Measurements from ENCODE around the gene ASB10. TPM values are rescaled to one million over a fixed set of nuclear protein-coding genes. Genes with fewer than 3 reads are reported as not detected.

ASB10 gene
- total RNA-seq, 1 donor from 2014 or later: not detected

GRCh38 chr7:151144387-151144786, 42.7 kb downstream of the ASB10 start:
- Mint-ChIP-seq H3K4me3 (ENCODE audit: low read depth) (no peak overlapping the region), H3K27ac (no peak overlapping the region), H3K36me3 (ENCODE audit: insufficient read depth) (peaks cover 9% of the 10 kb centered on the region), H3K9me3 (ENCODE audit: low read depth) (no peaks in the 10 kb centered on the region), H3K4me1 (ENCODE audit: low read depth) (peaks cover 30% of the 10 kb centered on the region), H3K27me3 (peaks cover 3% of the 10 kb centered on the region)
- no peak for DNase-seq (ENCODE audit: low spot score, unreplicated experiment)
- TF ChIP-seq CTCF (IDR thresholded peaks at IDR 0.05; ENCODE audit: unreplicated experiment): no peak

GRCh38 chr7:151143261-151144015, 43.6 kb downstream of the ASB10 start:
- no peak overlapping the region for H3K27ac Mint-ChIP-seq
- H3K27me3 Mint-ChIP-seq: no peaks in the 10 kb centered on the region
- no peak for TF ChIP-seq CTCF (IDR thresholded peaks at IDR 0.05; ENCODE audit: unreplicated experiment)
- no peaks in the 10 kb centered on the region for H3K9me3 Mint-ChIP-seq (ENCODE audit: low read depth)
- peak overlapping the region; percentile 19 for H3K4me3 Mint-ChIP-seq (ENCODE audit: low read depth)
- H3K4me1 Mint-ChIP-seq (ENCODE audit: low read depth): peaks cover 35% of the 10 kb centered on the region
- no peak for DNase-seq (ENCODE audit: low spot score, unreplicated experiment)
- H3K36me3 Mint-ChIP-seq (ENCODE audit: insufficient read depth): peaks cover 12% of the 10 kb centered on the region

- peak; percentile 7 for TF ChIP-seq CTCF (IDR thresholded peaks at IDR 0.05; ENCODE audit: unreplicated experiment)
- Mint-ChIP-seq H3K4me1 (ENCODE audit: low read depth) (peaks cover 35% of the 10 kb centered on the region), H3K4me3 (ENCODE audit: low read depth) (peak overlapping the region; percentile 24), H3K9me3 (ENCODE audit: low read depth) (no peaks in the 10 kb centered on the region), H3K27ac (peak overlapping the region; percentile 83), H3K36me3 (ENCODE audit: insufficient read depth) (peaks cover 12% of the 10 kb centered on the region), H3K27me3 (no peaks in the 10 kb centered on the region)
- peak; percentile 44 for DNase-seq (ENCODE audit: low spot score, unreplicated experiment)
Measured at GRCh38 chr7:151142686-151143040, 44.4 kb downstream of the ASB10 start.

GRCh38 chr7:151141855-151142685, 45.0 kb downstream of the ASB10 start:
- H3K27me3 Mint-ChIP-seq: no peaks in the 10 kb centered on the region
- peak overlapping the region; percentile 24 for H3K4me3 Mint-ChIP-seq (ENCODE audit: low read depth)
- H3K36me3 Mint-ChIP-seq (ENCODE audit: insufficient read depth): peaks cover 12% of the 10 kb centered on the region
- DNase-seq (ENCODE audit: low spot score, unreplicated experiment): no peak
- H3K9me3 Mint-ChIP-seq (ENCODE audit: low read depth): no peaks in the 10 kb centered on the region
- no peak for TF ChIP-seq CTCF (IDR thresholded peaks at IDR 0.05; ENCODE audit: unreplicated experiment)
- peak overlapping the region; percentile 83 for H3K27ac Mint-ChIP-seq
- H3K4me1 Mint-ChIP-seq (ENCODE audit: low read depth): peaks cover 35% of the 10 kb centered on the region

GRCh38 chr7:151141311-151141854, 45.7 kb downstream of the ASB10 start:
- TF ChIP-seq CTCF (IDR thresholded peaks at IDR 0.05; ENCODE audit: unreplicated experiment): no peak
- Mint-ChIP-seq H3K4me1 (ENCODE audit: low read depth) (peaks cover 35% of the 10 kb centered on the region), H3K36me3 (ENCODE audit: insufficient read depth) (peaks cover 16% of the 10 kb centered on the region), H3K4me3 (ENCODE audit: low read depth) (no peak overlapping the region), H3K9me3 (ENCODE audit: low read depth) (no peaks in the 10 kb centered on the region), H3K27me3 (no peaks in the 10 kb centered on the region), H3K27ac (no peak overlapping the region)
- no peak for DNase-seq (ENCODE audit: low spot score, unreplicated experiment)

Data from progenitor cell of endocrine pancreas (in vitro differentiated cells).